ENCODE measurements around the gene UBE2D2. TPM values are rescaled to one million over a fixed set of nuclear protein-coding genes. Genes with fewer than 3 reads are reported as not detected.
A peak's percentile ranks its signal among the peaks of the same experiment; 100 is the strongest.
"Not testable (repeated sequence)": the region's sequence is repeated elsewhere in the genome, so short reads cannot be mapped to it uniquely, and the experiment has no call there.

UBE2D2 gene
- total RNA-seq, 1 donor from 2014 or later, result 214 TPM

DNA sequence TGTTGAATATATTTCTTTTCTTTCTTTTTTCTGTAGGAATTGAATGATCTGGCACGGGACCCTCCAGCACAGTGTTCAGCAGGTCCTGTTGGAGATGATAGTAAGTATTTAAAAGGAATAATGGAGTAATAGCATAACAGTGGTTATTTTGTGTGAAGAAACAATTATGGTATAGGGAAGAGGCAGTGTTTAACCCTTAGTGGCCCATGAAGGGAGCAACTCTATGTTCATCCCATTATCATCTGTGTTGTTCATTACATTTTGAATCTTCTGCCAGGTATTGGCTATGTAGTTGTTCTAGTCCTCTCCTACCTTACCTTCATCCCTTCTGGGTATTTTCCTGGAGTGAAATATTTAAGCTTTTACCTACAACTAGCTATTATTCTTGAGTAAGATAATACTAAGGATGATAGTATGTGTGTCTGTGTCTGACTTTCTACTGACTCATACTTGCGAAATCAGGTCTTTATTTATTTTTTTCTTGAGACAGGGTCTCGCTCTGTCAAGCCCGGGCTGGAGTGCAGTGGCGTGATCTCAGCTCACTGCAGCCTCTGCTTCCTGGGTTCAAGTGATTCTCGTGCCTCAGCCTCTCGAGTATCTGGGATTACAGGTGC, 39.3 kb downstream of the UBE2D2 start:
- H3K4me1 Mint-ChIP-seq (ENCODE audit: unreplicated experiment), result peaks cover 5% of the 10 kb centered on the region
- H3K9me3 Mint-ChIP-seq (ENCODE audit: unreplicated experiment), result no peaks in the 10 kb centered on the region
- no peak overlapping the region for H3K4me3 Mint-ChIP-seq (ENCODE audit: unreplicated experiment)
- no peaks in the 10 kb centered on the region for H3K27me3 Mint-ChIP-seq (ENCODE audit: unreplicated experiment)
- TF ChIP-seq, protein P1, sequence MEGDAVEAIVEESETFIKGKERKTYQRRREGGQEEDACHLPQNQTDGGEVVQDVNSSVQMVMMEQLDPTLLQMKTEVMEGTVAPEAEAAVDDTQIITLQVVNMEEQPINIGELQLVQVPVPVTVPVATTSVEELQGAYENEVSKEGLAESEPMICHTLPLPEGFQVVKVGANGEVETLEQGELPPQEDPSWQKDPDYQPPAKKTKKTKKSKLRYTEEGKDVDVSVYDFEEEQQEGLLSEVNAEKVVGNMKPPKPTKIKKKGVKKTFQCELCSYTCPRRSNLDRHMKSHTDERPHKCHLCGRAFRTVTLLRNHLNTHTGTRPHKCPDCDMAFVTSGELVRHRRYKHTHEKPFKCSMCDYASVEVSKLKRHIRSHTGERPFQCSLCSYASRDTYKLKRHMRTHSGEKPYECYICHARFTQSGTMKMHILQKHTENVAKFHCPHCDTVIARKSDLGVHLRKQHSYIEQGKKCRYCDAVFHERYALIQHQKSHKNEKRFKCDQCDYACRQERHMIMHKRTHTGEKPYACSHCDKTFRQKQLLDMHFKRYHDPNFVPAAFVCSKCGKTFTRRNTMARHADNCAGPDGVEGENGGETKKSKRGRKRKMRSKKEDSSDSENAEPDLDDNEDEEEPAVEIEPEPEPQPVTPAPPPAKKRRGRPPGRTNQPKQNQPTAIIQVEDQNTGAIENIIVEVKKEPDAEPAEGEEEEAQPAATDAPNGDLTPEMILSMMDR (IDR thresholded peaks at IDR 0.05; ENCODE audit: unreplicated experiment), result no peak
- no peak for DNase-seq (ENCODE audit: low spot score)
- H3K27ac Mint-ChIP-seq (ENCODE audit: unreplicated experiment), result no peak overlapping the region
- H3K36me3 Mint-ChIP-seq (ENCODE audit: low read depth, unreplicated experiment), result peaks cover 12% of the 10 kb centered on the region

DNA sequence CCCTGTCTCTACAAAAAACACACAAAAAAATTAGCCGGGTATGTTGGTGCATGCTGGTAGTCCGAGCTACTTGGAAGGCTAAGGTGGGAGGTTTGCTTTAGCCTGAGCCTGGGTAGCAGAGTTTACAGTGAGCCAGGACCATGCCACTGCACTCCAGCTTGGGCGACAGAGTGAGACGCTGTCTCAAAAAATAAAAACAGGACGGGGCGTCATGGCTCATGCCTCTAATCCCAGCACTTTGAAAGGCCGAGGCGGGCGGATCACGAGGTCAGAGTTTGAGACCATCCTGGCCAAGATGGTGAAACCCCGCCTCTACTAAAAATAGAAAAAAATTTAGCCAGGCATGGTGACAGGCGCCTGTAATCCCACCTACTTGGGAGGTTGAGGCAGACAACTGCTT, 40.3 kb downstream of the UBE2D2 start:
- Mint-ChIP-seq H3K36me3 (ENCODE audit: low read depth, unreplicated experiment) (peaks cover 12% of the 10 kb centered on the region), H3K4me3 (ENCODE audit: unreplicated experiment) (no peak overlapping the region), H3K27ac (ENCODE audit: unreplicated experiment) (no peak overlapping the region), H3K27me3 (ENCODE audit: unreplicated experiment) (no peaks in the 10 kb centered on the region), H3K4me1 (ENCODE audit: unreplicated experiment) (peaks cover 7% of the 10 kb centered on the region), H3K9me3 (ENCODE audit: unreplicated experiment) (no peaks in the 10 kb centered on the region)
- DNase-seq (ENCODE audit: low spot score), result no peak
- TF ChIP-seq, protein P1 (IDR thresholded peaks at IDR 0.05; ENCODE audit: unreplicated experiment), result no peak

DNA sequence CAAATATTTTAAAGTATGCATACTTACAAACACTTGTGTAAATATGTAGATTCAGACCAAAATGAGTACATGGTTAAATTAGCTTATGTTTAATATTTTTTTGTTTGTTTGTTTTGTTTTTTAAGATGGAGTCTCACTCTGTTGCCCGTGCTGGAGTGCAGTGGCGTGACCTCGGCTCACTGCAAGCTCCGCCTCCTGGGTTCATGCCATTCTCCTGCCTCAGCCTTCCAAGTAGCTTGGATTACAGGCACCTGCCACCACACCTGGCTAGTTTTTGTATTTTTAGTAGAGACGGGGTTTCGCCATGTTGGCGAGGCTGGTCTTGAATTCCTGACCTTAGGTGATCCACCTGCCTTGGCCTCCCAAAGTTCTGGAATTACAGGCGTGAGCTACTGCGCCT, 40.8 kb downstream of the UBE2D2 start:
- not testable (repeated sequence) for H3K9me3 Mint-ChIP-seq (ENCODE audit: unreplicated experiment); H3K27me3 Mint-ChIP-seq (ENCODE audit: unreplicated experiment); DNase-seq (ENCODE audit: low spot score); H3K4me1 Mint-ChIP-seq (ENCODE audit: unreplicated experiment); H3K27ac Mint-ChIP-seq (ENCODE audit: unreplicated experiment); H3K4me3 Mint-ChIP-seq (ENCODE audit: unreplicated experiment)
- peaks cover 12% of the 10 kb centered on the region for H3K36me3 Mint-ChIP-seq (ENCODE audit: low read depth, unreplicated experiment)

DNA sequence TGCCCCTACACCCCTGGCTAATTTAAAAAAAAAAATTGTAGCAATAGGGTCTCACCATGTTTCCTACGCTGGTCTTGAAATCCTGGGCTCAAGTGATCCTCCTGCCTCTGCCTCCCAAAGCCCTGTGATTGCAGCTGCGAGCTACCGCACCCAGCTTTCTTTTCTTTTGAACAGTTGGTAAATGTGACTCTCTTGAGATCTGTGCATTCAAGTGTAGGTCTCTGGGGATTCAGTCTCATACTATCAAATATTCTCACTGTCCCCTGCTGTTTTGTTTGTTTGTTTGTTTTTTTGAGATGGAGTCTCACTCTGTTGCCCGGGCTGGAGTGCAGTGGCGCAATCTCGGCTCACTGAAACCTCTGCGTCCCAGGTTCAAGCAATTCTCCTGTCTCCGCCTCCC, 44.7 kb downstream of the UBE2D2 start:
- DNase-seq (ENCODE audit: low spot score), result no peak
- TF ChIP-seq, protein P1 (IDR thresholded peaks at IDR 0.05; ENCODE audit: unreplicated experiment), result no peak
- Mint-ChIP-seq H3K4me3 (ENCODE audit: unreplicated experiment) (no peak overlapping the region), H3K4me1 (ENCODE audit: unreplicated experiment) (peaks cover 5% of the 10 kb centered on the region), H3K27ac (ENCODE audit: unreplicated experiment) (peak overlapping the region; percentile 68), H3K9me3 (ENCODE audit: unreplicated experiment) (no peaks in the 10 kb centered on the region), H3K27me3 (ENCODE audit: unreplicated experiment) (no peaks in the 10 kb centered on the region), H3K36me3 (ENCODE audit: low read depth, unreplicated experiment) (peaks cover 11% of the 10 kb centered on the region)

DNA sequence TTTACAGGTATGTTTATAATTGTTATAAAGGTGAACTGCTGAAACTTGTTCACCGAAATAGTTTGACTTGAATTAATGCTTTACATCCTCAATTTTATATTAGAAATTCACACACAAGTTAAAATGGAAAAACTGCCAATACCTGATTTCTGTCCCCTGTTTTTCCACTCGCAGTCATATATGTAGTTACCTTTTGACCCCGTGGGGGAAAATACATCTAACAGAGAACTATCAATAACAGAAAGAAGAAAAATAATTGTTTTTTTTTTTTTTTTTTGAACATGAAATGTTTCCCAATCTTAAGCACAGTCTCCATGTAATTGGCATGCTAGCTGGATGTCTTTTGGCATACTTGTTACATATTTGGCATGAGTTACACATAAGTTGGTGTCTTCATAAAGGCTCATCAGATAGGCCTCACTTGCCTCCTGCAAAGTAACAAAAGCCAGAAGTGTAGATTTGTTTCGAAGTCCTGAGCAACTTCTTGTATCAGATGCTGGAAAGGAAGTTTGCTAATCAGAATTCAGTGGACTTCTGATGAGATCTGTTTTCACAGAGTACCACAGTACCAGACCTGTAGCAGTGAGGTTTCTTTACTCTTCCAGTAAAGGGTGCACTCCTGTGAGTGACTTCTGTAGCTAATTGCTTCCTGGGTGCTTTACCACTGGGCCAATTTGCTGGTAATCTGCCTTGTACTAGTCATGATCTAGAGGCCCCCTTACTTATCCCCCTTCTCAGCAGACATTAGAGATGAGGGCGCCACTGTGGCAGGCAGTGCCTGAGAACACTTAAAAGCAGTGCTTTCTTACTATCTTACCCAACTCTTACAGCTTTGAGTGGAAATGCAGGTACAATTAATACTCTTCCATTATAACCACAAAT, 50.8 kb downstream of the UBE2D2 start:
- Mint-ChIP-seq H3K36me3 (ENCODE audit: low read depth, unreplicated experiment) (peaks cover 18% of the 10 kb centered on the region), H3K27ac (ENCODE audit: unreplicated experiment) (no peak overlapping the region), H3K4me1 (ENCODE audit: unreplicated experiment) (no peaks in the 10 kb centered on the region), H3K4me3 (ENCODE audit: unreplicated experiment) (no peak overlapping the region), H3K9me3 (ENCODE audit: unreplicated experiment) (no peaks in the 10 kb centered on the region), H3K27me3 (ENCODE audit: unreplicated experiment) (no peaks in the 10 kb centered on the region)
- no peak for DNase-seq (ENCODE audit: low spot score)
- TF ChIP-seq, protein P1 (IDR thresholded peaks at IDR 0.05; ENCODE audit: unreplicated experiment), result no peak

All from endothelial cell (in vitro differentiated cells).